HG03097 (cell line): Measurements from ENCODE around the gene SLC26A1.

Experiments
- ATAC-seq: cut with Tn5 transposase; IDR thresholded peaks from one replicate; pipeline ENCODE4 v1.9.1; 2021; ENCODE audit not compliant: unreplicated experiment, low FRiP score

Gene SLC26A1

GRCh38 chr4:967113-968104 lies 25.8 kb downstream of the SLC26A1 start:
- ATAC-seq: no peak

GRCh38 chr4:966266-967112 lies 26.7 kb downstream of the SLC26A1 start:
- no peak for ATAC-seq

GRCh38 chr4:965766-966134 lies 27.5 kb downstream of the SLC26A1 start:
- no peak for ATAC-seq

- ATAC-seq: no peak
These were observed 28.0 kb downstream of the SLC26A1 start for GRCh38 chr4:965048-965765.

- no peak for ATAC-seq
These were observed 28.7 kb downstream of the SLC26A1 start for GRCh38 chr4:964346-965025.

- no peak for ATAC-seq
These were observed 29.7 kb downstream of the SLC26A1 start for GRCh38 chr4:963276-964225.

GRCh38 chr4:962231-963208 lies 30.7 kb downstream of the SLC26A1 start:
- no peak for ATAC-seq

GRCh38 chr4:961351-962230 lies 31.6 kb downstream of the SLC26A1 start:
- no peak for ATAC-seq

- ATAC-seq: no peak
These were observed 32.4 kb downstream of the SLC26A1 start for GRCh38 chr4:960636-961350.

- no peak for ATAC-seq
These were observed 33.0 kb downstream of the SLC26A1 start for GRCh38 chr4:960140-960635.

- no peak for ATAC-seq
These were observed 33.7 kb downstream of the SLC26A1 start for GRCh38 chr4:959338-960139.

GRCh38 chr4:958696-959337 lies 34.4 kb downstream of the SLC26A1 start:
- ATAC-seq: no peak

GRCh38 chr4:958314-958665 lies 34.9 kb downstream of the SLC26A1 start:
- ATAC-seq: no peak

GRCh38 chr4:957581-958313 lies 35.5 kb downstream of the SLC26A1 start:
- ATAC-seq: no peak
